A204.1 (cell line): ENCODE data around the gene KRT222.

Experiments
- FAIRE-seq: peaks from 2 replicates; lab custom pipeline; 2012; peaks lifted over from hg19 to GRCh38; lab: Jason Lieb, UNC

The KRT222 gene

DNA sequence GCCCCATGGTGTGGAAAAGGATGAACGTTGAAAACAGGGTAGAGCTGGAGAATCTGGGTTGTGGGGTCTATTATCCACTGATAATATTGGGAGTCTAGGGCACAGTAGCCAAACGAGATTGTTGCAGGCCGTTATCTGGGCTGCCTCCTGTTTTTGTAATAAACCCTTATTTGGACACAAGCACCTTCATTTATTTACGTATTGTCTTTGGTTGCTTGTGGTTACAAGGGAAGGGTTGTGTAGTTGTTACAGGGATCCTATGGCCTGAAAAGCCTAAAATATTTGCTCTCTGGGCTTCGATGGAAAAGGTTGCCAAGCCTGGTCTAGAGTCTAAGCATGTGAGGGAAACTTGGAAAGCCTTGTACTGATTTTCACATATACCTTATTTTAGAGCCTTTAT is 13.0 kb downstream of the KRT222 start:
- FAIRE-seq: no peak

DNA sequence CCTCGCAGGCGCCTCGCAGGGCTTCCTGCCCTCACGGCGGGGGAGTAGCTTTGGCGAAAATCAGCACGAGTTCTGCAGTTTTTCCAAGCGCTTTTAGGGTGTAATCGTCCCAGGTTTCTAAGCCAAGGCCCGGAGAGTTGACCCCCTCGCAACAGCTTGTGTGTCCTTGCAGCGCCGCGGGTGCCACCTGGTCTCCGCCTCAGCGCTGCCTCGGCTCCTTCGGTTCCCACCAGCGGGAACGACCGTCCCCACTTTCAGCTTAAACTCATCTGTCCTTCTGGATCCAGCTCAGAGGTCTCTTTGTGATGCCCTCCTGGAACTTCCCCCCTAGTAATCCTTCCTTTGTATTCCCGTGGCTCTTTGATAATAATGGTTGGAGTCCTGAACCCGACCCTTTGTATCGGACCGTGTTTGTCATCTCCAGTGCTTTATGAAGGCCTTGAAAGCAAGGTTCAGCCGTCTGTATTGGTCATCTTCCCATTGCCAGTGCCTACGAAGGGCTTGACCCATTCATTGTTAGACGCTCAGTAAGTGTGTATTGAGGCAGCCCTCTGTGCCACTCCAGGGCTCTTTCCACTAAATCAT is 16.5 kb downstream of the KRT222 start:
- no peak for FAIRE-seq

DNA sequence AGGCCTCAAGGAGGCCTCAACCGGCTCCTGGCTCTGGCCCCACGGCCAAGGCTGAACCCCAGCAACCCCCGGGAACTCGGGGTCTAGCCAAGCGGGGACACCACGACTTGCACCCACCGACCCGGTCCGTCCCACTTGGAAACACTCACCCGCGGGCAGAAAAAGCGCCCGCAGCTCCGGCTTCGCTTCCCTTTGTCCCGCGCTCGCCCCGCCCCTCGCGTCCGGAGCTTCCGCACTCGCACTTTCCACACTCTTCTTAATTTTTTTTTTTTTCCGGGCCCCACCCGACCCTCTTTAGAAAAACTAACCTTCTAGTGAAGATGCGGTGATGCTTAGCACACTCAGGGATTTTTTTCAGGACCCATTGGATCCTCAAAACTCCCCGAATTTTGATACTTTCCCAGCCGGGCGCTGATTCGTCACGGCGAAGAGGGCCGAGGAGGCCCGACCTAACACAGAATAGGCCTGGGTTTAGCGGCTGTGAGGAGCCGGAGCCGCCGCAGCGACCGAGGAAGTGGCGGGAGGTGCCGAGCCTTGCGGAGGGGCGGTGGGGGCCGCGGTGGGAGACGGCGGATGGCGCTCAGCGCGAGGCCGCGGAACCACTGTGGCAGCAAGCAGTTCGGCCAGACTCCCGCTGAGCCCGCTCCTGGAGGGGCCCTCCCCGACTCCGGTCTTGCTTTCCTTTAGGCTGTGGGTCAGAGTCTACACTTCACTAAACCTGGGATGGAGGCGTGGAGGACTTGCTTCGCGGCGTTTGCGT is 17.2 kb downstream of the KRT222 start, which contains the start of gene SMARCE1:
Gene SMARCE1 (minus strand): TSS at position 195 of the 760 bp plus-strand sequence. CDS start 2,016 bp downstream, outside the sequence.
- no peak for FAIRE-seq

DNA sequence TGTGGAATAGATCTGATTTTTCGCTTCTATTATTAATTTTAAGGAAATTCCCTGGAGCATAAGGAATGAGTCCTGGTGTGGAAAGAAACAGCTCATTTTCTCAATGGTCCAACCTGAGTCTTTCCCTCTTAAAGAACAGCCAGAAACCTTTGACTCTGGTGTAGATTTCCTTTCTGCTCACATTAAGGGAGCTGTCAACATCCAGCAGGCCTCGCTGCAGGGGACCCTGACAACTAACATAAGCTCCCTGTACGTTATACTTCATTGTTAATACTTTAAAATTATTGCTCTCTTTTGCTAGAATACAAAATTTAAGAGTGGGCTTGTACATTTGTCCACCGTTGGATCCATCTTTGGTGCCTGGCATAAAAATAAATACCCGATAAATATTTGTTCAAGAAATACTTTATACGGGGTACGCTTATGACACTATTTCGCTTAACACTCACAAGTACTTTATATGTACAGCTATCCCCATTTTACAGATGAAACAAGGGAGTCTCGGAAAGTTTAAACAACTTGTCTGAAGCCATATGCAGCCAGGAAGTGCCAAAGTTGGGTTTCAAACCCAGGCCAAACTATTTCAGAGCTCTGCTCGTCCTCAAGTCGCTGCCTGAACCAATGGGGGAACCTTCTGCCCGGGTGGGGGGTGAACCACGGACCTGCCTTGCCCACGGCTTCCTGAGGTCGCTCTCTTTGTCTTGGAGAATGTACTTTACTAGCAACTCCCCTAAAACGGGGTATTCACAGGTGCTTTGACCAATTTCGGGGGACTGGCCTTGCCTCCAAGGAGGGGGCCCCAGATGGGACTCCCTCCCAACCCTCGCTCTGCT is 18.0 kb downstream of the KRT222 start:
- no peak for FAIRE-seq

DNA sequence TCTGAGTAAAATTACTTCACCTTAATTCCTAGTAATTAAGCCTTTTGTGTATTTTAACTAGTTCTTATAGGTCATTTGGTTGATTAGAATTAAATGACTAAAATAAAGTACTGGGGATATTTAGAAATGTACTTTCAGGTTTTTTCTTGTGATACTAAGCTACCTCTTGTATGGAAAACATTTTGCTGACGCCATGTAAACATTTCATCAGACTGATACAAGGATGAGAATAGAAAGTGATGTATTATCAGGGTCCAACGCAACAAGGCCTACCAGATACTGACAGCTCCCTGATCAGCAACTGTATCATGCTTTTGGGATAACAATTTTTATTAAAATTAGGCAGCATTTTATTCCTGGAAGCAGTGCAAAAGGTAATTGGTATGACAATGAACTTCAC is 19.0 kb downstream of the KRT222 start:
- FAIRE-seq: no peak

DNA sequence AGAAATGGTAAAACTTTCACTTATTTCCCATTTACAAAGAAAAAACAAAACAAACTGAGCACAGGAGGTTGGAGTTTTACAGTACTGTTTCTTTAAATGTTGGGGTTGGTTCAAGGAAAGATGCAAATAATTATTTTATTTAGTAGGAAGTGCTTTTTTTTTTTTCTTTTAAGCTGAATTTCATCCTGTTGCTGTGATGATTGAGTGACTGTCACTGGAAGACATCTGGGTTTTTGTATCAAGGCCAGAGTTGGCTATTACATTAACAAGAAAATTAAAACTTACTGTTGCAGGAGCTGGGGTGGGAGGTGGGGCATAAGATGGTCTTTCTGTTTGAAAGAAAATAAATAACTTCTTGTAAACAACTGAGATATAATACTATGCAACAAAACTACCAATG is 19.7 kb downstream of the KRT222 start:
- no peak for FAIRE-seq

DNA sequence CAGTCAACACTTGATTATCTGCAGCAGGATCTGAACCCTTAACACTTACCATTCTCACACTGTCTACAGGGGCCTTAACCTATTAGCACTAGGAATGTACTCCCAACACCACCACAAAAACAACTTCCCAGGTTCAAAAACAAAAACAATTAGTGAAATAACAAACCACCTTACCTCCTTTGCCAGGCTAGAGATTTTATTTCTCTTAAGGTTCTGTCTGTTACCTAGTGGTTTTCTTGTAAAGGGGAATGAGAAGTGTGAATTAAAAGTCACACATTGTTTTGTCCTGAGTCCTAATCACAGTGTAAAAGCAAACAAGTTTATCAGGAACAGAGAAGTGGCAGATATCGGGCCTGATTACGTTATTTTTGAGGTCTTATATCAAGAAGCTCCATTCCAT is 27.0 kb downstream of the KRT222 start:
- FAIRE-seq: no peak

DNA sequence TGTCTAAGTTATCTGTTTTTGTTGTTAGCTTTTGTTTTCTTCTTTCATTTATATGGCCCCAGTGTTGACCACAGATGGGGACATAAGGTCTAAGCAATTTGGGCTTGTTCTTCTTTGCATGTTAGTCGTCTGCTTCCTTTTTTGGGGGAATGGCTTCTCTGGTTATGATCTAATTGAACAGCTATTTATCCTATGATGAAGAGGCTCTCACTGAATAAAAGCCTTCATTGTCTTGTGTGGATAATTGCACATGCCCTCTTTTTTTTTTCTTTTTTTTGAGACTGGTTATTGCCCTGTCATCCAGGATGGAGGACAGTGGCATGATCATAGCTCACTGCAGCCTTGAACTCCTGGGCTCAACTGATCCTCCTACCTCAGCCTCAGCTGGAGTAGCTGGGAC is 31.1 kb downstream of the KRT222 start:
- no peak for FAIRE-seq

DNA sequence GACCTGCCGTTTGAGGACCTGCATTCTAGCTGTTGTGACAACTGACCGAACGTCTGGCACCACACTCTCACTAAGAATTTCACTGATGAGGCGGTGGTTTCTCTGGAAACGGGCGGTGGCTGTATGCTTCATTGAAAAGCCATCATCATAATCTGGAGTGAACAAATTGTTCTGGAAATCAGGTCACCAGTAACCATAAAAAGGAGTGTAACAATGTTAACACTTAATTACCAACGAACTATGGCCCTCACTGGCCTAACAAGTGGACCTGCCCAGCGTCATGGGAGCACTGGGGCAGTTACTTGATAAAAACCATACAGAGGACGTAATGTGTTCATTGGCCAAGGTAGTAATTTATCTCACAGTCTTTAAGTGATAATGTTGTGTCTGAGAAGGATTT is 32.8 kb downstream of the KRT222 start:
- FAIRE-seq: no peak

DNA sequence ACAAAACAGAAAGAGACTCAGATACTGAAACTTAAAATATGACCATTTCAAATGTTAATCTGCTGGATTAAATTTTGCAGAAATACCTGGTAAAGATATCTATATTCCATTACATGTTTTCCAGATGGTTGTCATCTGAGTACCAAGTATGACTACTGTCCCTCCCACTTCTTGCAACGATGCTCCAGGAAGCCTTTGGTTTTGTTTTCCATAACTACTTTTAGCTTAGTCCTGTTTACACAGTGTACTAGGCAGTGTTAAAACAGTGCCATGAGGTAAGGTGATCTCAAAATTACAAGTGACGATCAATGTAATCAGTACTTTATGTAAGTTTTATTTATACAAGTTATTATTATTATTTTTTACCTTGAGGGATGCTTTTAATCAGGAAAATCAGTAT is 35.1 kb downstream of the KRT222 start:
- no peak for FAIRE-seq

DNA sequence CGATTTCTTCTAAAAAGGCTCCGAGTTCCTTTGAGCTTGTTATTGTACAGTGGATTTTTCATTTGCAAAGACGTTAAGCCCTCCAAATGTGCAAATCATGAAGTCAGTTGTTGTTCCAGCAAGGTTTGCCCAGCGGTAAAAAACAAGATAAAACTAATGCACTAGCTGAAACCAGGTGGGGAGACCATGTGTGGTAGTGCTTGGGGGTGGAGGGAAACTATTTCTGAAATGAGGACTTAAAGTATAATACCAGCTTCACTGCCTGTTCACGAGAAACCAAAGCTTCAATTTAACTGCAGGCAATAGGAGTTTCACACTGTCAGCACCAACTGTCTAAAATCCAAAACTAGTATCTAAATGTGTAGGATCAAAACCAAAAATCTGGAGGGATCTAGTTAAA is 39.7 kb downstream of the KRT222 start:
- no peak for FAIRE-seq

DNA sequence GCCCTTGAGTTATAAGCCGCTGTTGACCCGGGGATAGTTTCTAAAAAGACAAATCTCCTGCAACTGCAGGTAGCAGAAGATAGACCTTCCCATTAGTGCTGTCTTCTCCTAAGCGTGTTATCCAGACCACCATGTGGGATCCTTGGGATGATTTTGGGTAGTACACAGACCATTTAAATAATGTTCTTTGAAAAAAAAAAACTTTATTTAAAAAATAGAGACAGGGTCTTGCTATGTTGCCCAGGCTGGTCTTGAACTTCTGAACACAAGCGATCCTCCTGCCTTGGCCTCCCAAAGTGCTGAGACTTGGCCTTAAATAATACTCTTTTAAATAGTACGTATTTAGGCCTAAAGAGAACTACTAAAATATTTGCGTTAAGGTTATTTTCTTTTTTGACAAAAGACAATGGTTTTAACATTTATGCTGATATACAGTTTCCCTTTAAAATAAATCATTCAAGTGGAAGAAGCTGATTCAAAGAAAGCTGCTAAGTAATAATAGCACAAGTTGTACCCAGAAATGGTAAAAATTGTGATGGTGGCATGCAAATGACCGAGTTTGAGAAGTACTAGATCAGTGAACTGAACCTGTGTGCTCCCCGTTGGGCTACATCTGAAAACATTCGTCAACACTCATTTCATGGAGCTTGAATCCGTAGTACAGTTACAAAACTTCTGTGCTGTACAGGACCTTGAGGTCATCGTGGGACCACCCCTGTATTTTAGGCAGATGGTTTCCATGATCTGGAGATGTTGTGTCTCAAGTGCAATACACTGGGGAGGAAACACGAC is 41.4 kb downstream of the KRT222 start:
- no peak for FAIRE-seq

DNA sequence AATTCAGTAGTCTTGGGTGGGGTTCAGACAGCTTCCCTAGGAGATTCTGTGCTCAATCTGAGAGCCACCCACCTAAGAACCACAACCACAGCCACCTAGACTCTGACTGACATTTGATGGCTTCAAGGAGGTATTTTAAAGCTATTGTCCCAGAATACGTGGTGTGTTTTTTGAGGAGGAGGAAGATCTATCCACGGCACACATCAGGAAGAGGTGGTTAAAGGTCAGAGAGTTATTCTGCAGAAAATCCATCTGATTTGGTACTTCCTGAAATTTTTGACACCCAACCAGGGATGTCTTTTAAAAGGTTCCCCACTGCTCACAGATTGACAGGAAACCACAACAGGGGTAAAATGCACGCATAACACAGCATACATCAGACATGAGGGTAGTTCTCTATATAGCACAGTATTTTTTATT is 42.5 kb downstream of the KRT222 start:
- no peak for FAIRE-seq

DNA sequence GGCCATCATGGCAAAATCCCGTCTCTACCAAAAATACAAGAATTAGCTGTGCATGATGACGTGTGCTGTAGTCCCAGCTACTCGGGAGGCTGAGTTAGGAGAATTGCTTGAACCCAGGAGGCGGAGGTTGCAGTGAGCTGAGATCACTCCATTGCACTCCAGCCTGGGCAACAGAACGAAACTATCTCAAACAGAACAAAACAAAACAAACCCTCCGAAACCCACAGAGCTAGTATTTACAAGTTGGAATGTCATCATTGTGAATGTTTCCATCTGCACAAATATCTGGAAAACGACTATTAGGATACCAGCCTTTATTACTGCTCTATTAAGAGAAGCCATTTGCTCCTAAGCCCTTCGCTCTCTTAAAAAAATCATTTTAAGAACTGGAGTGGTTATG is 43.4 kb downstream of the KRT222 start:
- no peak for FAIRE-seq

DNA sequence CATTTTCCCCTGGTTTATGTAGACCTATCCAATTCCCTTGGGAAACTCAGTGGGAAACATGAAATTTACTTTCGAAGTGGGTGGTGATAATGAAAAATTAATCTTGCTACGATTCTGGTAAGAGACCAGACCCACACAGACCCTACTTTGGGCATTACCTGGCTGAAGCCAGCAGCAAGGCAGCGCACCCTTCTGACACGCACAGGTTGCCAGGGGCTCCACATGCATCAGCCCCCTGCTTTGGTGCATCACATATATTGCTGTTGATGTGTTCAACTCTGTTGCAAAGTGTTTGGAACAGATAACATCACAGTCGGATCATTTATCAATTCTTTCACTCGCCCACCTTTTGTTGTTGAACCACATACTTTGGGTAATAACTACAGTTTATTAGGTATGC is 44.0 kb downstream of the KRT222 start:
- FAIRE-seq: no peak

DNA sequence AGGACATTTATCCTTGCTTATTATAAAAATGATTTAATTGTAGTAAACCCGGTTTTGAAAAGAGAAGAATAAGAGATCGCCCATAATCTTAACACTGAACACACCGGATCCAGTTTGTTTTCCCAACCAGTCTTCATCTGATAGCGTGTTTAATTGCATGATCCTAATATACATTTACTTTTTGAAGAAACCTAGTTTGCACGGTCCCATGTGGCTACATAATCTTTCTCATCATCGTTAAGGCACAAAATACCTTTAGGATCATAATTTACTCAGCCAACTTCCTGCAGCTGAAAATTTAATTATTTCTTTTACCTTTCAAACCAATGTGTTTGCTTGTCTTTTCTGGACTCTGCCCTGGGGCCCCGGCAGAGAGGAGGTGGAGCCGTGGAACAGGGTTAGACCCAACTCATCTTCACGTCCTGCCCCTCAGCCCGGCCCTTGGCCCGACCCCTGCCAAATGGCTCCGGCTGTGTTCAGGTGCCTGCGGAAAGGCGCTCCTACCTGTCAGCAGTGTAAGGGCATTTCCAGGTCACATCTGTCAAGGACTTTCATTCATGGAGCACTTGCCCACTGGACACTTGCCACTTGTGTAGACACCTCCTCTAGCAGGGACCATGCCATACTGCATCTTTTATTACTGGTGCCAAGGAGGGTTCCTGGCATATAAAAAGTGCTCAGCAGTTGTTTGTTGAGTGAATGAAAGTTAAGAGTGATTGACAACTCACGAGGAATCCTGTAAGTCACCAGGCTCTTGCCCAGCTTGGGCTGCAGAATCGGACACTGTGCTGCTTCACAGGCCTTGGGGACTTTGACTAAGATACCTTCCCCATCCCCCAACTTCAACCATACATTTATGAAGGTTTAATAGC is 46.0 kb downstream of the KRT222 start:
- FAIRE-seq: no peak

DNA sequence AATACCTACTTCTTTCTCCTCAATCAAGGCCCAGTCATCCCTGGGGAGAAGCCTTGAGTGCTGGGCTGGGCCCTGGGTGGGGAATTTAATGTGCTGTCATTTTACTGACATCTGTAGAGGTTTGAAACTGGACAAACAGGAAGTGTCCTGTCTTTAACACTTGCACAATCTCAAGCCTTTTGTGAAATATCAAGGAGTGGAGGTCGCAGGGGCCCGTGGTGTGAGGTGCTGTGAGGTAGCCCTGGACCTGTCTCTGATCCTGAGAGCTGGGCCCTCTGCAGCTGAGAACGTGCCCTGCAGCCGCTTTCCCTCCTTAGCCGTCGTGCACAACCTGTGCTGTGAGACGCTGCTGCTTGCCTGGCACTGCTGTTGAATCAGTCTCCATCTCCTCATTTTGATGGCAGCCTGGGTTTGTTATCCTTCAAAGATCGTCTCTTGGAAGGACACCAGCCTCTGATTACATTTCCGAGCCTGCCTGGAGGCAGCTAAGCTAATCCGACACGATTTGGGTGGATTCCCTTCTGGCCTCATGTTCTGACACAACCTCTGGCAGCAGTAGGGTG is 47.2 kb downstream of the KRT222 start:
- FAIRE-seq: no peak

DNA sequence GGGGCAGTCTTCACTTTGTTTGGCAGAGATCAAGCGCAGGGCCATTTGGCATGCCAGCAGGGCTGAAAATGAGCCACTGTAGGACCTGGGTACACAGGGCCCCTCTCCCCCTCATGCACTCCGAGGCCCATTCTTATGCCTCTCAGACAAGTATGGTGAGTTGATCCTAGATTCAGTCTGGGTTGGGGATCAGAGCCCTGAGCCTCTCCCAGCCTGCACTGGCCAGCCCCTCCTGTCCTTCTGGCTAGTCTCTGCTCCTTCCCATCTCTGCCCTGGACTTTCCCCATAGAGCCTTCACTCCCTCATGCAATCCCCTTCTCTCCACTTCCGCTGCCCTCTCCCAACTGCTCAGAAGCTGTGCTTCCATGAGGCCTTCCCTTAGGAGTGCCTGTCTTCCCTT is 48.4 kb downstream of the KRT222 start:
- no peak for FAIRE-seq

DNA sequence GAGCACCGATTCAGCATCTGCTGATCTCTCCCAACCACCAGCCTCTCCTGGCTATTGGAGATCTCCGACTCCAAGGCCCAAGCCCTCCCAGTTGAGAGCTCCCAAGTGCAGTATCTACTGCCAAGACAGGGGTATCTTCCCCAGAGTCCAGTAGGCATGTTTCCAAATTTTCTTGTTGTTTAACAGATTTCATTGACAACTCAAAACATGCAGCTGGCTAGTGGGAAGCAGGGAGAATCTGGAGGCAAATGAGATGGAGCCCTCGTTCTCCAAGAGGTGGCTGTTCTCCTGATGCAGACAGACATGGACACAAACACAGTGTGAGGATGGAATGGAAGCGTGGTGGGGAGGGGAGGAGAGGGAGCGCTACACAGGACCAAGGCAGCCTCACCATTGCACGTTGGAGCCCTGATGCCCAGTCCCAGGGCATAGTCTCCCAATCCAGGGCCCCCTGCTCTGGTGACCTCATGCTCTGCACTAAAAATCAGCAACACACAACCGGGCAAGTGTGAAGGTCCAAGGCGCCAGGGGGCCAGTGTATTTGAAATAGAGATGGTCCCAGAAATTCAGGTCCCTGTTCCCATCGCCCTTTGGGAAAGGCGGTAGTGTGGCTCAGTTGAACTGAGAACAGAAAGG is 49.0 kb downstream of the KRT222 start:
- FAIRE-seq: no peak

DNA sequence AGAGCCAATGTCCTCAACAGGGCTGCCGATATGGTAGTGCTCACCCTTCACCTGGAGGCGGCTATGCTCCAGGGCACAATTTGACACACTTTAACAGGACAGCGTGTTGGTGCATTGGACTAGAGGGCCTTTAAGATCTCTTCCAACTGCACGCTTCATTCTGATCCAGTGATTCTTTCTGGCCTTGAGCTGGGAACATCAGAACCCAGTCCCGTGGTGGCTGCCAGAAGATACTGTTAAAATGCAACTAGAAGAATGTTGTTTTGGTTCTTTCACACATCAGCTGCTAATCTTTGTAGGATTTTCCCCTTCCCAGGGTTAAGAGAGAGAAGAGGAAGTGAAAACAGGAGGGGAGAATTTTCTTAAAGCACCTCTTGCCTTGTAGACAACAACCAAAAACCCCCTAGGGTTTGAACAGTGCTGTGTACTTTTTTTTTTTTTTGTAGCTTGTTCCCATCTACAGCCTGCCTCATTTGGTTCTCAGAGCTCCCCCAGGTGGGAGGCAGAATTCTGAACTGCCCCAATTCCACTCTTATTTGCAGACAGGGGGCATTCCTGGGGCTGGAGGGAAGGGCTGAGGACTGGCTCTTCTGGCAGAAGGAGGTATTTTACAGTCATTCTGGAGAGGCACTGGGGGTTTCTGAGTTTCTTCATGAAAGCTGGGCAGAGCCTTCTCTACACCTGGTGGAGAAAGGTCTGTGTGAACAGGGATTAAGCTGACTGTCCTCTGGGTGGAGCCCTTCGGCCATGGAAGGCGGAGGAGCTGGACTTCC is 49.7 kb downstream of the KRT222 start:
- FAIRE-seq: no peak
